HepG2 (cell line): ENCODE measurements around the gene EPHA2. TPM values are rescaled to one million over a fixed set of nuclear protein-coding genes. Genes with fewer than 3 reads are reported as not detected.

Experiments used
- CEBPZ ChIP-seq: IDR thresholded peaks from 2 replicates; pipeline ENCODE4 v1.6.1; 2012; ENCODE audit warnings: low read length, improper control_type of control experiment
- EP300 ChIP-seq, 3 experiments: sonication (generic) in 1 of 3; formaldehyde crosslinking in 1 of 3; IDR thresholded peaks; 2 replicates each; pipeline versions ENCODE4 v1.5.1 to v1.6.1; 2011 to 2020; ENCODE audit warnings: low read depth in 2 of 3, low read length in 2 of 3, borderline replicate concordance in 1 of 3, improper control_type of control experiment in 1 of 3, mild to moderate bottlenecking in 1 of 3, missing genetic modification reagents in 1 of 3, moderate library complexity in 1 of 3
- HCFC1 ChIP-seq: fragments of 150-350 bp; IDR thresholded peaks from 2 replicates; pipeline ENCODE4 v1.6.1; 2014; ENCODE audit warnings: low read depth, low read length
- HOXA9 ChIP-seq: sonication (generic); formaldehyde crosslinking; IDR thresholded peaks from 2 replicates; pipeline ENCODE4 v1.8.1; 2022; ENCODE audit warnings: missing genetic modification reagents, mild to moderate bottlenecking, moderate library complexity, borderline replicate concordance
- KAT8 ChIP-seq: IDR thresholded peaks from 2 replicates; pipeline ENCODE4 v1.6.1; 2016; ENCODE audit warnings: missing genetic modification reagents, missing compliant biosample characterization
- MBNL3 ChIP-seq: fragments of 250-450 bp; sonication (Bioruptor Pico); conservative IDR thresholded peaks from 2 replicates; pipeline ENCODE4 v1.8.0; 2022; ENCODE audit warnings: mild to moderate bottlenecking, inconsistent platforms
- NPAS2 ChIP-seq: sonication (generic); formaldehyde crosslinking; IDR thresholded peaks from 2 replicates; pipeline ENCODE4 v1.8.0; 2022; ENCODE audit warnings: mild to moderate bottlenecking, missing genetic modification reagents, borderline replicate concordance
- POLR2AphosphoS5 ChIP-seq: IDR thresholded peaks from 2 replicates; pipeline ENCODE4 v1.6.1; 2012; ENCODE audit warnings: low read depth, low read length
- ZFY ChIP-seq: sonication (generic); formaldehyde crosslinking; IDR thresholded peaks from 2 replicates; pipeline ENCODE4 v1.4.0; 2020; ENCODE audit warnings: missing genetic modification reagents
- ZNF225 ChIP-seq: sonication (generic); formaldehyde crosslinking; IDR thresholded peaks from 2 replicates; pipeline ENCODE4 v1.4.0; 2020; ENCODE audit warnings: mild to moderate bottlenecking, missing genetic modification reagents
- ZNF3 ChIP-seq: IDR thresholded peaks from 2 replicates; pipeline ENCODE4 v1.7.0; 2017; ENCODE audit warnings: inconsistent platforms
- ZNF44 ChIP-seq: sonication (generic); formaldehyde crosslinking; IDR thresholded peaks from 2 replicates; pipeline ENCODE4 v1.5.1; 2020; ENCODE audit warnings: mild to moderate bottlenecking, missing genetic modification reagents
- ZNF562 ChIP-seq: sonication (generic); formaldehyde crosslinking; IDR thresholded peaks from 2 replicates; pipeline ENCODE4 v1.8.0; 2022; ENCODE audit warnings: missing genetic modification reagents, borderline replicate concordance
- ZNF567 ChIP-seq: sonication (generic); formaldehyde crosslinking; IDR thresholded peaks from 2 replicates; pipeline ENCODE4 v1.8.1; 2023; ENCODE audit warnings: mild to moderate bottlenecking, missing genetic modification reagents, borderline replicate concordance
- ZNF672 ChIP-seq: sonication (generic); formaldehyde crosslinking; IDR thresholded peaks from 2 replicates; pipeline ENCODE4 v1.8.1; 2022; ENCODE audit warnings: missing genetic modification reagents
- ZNF768 ChIP-seq: sonication (generic); formaldehyde crosslinking; IDR thresholded peaks from 2 replicates; pipeline ENCODE4 v1.4.0; 2020; ENCODE audit warnings: missing genetic modification reagents
- polyA plus RNA-seq, 8 experiments: library from polyadenylated mRNA; depleted of rRNA in 3 of 8; stranded (reverse) in 7 of 8; unstranded in 1 of 8; fragments of >200 nt; fragmentation: Illumina TruSeq in 4 of 8; extraction: Trizol in 4 of 8; gene quantifications; 2 replicates each; pipeline versions ENCODE4 v1.2.1 to v1.2.3, GENCODE V29; 2011 to 2016; ENCODE audit warnings: low read depth in 4 of 8, missing spikeins in 1 of 8, mixed read lengths in 1 of 8; ENCODE audit not compliant: insufficient read depth in 1 of 8
- total RNA-seq, 5 experiments: library from RNA; depleted of rRNA; stranded (reverse); fragments of >200 nt; fragmentation: Illumina TruSeq; extraction: Trizol; gene quantifications; 2 replicates each; pipeline ENCODE4 v1.2.3, GENCODE V29; 2016; ENCODE audit warnings: low read depth in 1 of 5
- TF ChIP-seq, protein P1 (sequence below): sonication (generic); formaldehyde crosslinking; IDR thresholded peaks from 2 replicates; pipeline ENCODE4 v1.5.0; 2020; ENCODE audit warnings: missing genetic modification reagents, mild to moderate bottlenecking, borderline replicate concordance
- TF ChIP-seq, protein P2 (sequence below): sonication (generic); formaldehyde crosslinking; IDR thresholded peaks from 2 replicates; pipeline ENCODE4 v1.9.0; 2022; ENCODE audit warnings: low read depth, missing genetic modification reagents
- TF ChIP-seq, protein P3 (sequence below): sonication (generic); formaldehyde crosslinking; IDR thresholded peaks from 2 replicates; pipeline ENCODE4 v1.4.0; 2020; ENCODE audit warnings: mild to moderate bottlenecking, missing genetic modification reagents
- TF ChIP-seq, protein P4 (sequence below): IDR thresholded peaks from 2 replicates; pipeline ENCODE4 v1.6.1; 2016; ENCODE audit warnings: missing biosample characterization, missing genetic modification reagents, low read depth

Gene EPHA2
- total and polyA plus RNA-seq, 2 of the 13 experiments (the other 11 are each of a cell fraction or from before 2014, with no cell fraction given) = 33.6 to 53.6 TPM

DNA sequence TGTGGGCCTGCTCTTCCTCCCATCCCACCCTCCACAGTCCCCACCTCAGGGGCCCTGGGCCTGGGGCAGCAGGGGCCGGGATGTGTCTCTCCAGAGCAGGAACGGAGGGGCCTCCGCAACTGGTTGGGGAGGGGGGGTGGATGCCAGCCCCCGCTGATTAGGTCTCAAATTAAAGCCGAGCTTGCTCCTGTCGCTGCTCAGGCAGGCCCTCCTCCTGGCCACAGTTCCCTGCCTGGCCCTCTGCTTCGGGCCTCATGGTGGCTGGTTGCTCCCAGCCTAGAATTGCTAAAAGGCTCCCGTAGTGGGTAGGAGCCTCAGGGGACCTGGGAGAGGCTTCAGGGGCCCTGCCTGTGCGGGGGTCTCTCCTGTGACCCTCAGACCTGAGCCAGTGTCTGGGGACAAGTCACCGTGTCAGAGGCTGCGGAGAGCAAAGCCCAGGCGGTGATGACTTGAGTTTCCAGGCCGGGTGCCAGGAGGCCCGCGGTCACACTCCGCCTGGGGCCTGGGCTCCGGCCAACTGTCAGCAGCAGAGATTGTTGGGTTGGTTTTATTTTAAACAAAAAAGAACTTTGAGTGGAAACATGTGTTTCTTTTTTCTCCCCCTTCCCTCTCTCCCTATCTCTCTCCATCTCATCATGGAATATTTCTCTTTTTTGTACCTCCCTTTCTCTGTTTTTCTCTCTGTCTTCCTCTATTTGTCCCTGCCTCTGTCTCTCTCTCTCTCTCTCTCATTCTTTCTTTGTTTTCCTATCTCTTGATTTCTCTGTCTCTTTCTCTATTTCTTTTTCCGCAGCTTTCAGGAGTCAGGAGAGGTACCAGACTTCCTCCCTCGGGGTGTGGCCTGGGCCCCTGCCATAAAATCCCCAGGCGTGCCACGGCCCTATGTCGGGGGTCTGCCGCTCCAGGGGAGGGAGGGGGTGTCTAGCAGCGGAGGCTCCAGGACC is 20.0 kb upstream of the EPHA2 start (continued):
- TF ChIP-seq, protein P1, sequence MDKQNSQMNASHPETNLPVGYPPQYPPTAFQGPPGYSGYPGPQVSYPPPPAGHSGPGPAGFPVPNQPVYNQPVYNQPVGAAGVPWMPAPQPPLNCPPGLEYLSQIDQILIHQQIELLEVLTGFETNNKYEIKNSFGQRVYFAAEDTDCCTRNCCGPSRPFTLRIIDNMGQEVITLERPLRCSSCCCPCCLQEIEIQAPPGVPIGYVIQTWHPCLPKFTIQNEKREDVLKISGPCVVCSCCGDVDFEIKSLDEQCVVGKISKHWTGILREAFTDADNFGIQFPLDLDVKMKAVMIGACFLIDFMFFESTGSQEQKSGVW (CRISPR knock-in tag) = no peak
- TF ChIP-seq CEBPZ (no peak), POLR2AphosphoS5 (0 out of 2 replicates have a peak, but pooled peaks have one; percentile 20), ZNF3 (CRISPR knock-in tag) (no peak), HOXA9 (no peak), ZNF567 (CRISPR knock-in tag) (peak; percentile 41; the same call in 1 of the 2 replicates), ZFY (CRISPR knock-in tag) (peak; percentile 88), HCFC1 (no peak), EP300 (IDR thresholded peaks at IDR 0.05; ENCODE audit: low read depth in 2 of 2, low read length in 2 of 2) (no peak), EP300 (CRISPR knock-in tag; IDR thresholded peaks at IDR 0.05; ENCODE audit: borderline replicate concordance) (no peak), ZNF225 (CRISPR knock-in tag) (no peak), MBNL3 (no peak), ZNF562 (no peak), NPAS2 (CRISPR knock-in tag) (no peak), ZNF44 (CRISPR knock-in tag) (no peak), ZNF768 (CRISPR knock-in tag) (0 out of 2 replicates have a peak, but pooled peaks have one; percentile 26), KAT8 (CRISPR knock-in tag) (peak; percentile 39; the same call in 1 of the 2 replicates), ZNF672 (CRISPR knock-in tag) (no peak)
- TF ChIP-seq, protein P2, sequence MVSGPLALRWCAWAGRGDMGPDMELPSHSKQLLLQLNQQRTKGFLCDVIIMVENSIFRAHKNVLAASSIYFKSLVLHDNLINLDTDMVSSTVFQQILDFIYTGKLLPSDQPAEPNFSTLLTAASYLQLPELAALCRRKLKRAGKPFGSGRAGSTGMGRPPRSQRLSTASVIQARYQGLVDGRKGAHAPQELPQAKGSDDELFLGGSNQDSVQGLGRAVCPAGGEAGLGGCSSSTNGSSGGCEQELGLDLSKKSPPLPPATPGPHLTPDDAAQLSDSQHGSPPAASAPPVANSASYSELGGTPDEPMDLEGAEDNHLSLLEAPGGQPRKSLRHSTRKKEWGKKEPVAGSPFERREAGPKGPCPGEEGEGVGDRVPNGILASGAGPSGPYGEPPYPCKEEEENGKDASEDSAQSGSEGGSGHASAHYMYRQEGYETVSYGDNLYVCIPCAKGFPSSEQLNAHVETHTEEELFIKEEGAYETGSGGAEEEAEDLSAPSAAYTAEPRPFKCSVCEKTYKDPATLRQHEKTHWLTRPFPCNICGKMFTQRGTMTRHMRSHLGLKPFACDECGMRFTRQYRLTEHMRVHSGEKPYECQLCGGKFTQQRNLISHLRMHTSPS (CRISPR knock-in tag) = 0 out of 2 replicates have a peak, but pooled peaks have one; percentile 32
- TF ChIP-seq, protein P3, sequence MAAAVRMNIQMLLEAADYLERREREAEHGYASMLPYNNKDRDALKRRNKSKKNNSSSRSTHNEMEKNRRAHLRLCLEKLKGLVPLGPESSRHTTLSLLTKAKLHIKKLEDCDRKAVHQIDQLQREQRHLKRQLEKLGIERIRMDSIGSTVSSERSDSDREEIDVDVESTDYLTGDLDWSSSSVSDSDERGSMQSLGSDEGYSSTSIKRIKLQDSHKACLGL (CRISPR knock-in tag) = peak; percentile 55; the same call in 1 of the 2 replicates
- TF ChIP-seq, protein P4, sequence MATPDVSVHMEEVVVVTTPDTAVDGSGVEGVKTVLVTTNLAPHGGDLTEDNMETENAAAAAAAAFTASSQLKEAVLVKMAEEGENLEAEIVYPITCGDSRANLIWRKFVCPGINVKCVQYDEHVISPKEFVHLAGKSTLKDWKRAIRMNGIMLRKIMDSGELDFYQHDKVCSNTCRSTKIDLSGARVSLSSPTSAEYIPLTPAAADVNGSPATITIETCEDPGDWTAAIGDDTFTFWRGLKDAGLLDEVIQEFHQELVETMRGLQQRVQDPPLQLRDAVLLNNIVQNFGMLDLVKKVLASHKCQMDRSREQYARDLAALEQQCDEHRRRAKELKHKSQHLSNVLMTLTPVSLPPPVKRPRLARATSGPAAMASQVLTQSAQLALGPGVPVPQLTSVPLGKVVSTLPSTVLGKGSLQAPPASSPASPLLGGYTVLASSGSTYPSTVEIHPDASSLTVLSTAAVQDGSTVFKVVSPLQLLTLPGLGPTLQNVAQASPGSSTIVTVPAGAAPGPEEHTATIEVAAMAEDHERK = no peak
